Stimulated activated CD4-positive, alpha-beta T cell treated with anti-CD3 and anti-CD28 coated beads, Interleukin-15, amount 100 ng/mL, for 1 hour (primary cell): ENCODE measurements around the gene MSI1.

ENCODE experiments used
- DNase-seq, 2 donors: peaks; one replicate each; pipeline ENCODE4 v3.0.0-alpha.2; 2020; ENCODE audit warnings: low read depth in 1 of 2, low spot score in 1 of 2

MSI1 gene

DNA sequence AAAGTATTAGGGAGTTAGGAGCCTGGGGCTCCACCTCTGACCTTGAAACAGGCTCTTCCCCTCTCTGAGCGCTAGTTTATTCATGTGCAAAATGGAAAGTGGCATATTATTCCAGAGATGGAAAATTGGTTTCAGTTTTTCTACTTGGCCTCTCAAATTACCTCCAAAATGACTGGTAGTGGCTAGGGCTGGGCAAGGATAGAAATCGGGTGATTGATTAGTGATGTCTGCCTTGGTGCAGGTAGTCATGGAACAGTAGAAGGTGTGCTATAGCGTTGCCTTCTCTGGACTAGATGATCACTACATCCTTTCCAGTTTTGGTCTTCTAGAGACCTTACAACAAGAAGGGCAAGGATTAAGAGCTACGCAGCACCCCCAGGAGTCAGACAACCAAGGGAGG is 8.6 kb upstream of the MSI1 start:
- DNase-seq, result no peak

GRCh38 chr12:120376934-120377572 is 8.1 kb upstream of the MSI1 start:
- no peak for DNase-seq

DNA sequence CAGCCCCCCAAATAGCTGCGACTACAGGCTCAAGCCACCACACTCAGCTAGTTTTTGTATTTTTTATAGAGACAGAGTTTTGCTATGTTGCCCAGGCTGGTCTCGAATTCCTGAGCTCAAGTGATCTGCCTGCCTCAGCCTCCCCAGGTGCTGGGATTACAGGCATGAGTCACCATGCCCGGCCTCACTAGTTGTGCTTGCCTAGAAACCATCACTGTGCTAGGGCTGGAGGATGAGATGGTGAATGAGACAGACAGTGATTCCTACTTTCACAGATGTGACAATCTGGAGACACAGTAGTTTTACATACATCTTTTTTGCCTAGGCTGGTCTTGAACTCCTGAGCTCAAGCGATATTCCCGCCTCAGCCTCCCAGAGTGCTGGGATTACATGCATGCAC is 7.5 kb upstream of the MSI1 start:
- DNase-seq, result no peak

GRCh38 chr12:120376009-120376408 is 7.0 kb upstream of the MSI1 start:
- no peak for DNase-seq

DNA sequence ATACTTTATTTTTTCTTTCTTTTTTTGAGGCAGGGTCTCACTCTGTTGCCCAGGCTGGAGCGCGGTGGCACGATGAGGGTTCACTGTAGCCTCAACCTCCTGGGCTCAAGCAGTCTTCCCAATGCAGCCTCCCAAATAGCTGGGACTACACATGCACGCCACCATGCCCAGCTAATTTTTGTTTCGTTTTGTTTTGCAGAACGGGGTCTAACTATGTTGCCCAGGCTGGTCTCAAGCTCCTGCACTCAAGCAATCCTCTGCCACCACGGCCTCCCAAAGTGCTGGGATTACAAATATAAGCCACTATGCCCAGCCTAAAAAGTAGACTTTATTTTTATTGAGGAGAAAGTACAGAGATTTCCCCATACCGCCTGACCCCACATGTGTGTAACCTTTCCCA is 4.7 kb upstream of the MSI1 start:
- DNase-seq, result no peak

DNA sequence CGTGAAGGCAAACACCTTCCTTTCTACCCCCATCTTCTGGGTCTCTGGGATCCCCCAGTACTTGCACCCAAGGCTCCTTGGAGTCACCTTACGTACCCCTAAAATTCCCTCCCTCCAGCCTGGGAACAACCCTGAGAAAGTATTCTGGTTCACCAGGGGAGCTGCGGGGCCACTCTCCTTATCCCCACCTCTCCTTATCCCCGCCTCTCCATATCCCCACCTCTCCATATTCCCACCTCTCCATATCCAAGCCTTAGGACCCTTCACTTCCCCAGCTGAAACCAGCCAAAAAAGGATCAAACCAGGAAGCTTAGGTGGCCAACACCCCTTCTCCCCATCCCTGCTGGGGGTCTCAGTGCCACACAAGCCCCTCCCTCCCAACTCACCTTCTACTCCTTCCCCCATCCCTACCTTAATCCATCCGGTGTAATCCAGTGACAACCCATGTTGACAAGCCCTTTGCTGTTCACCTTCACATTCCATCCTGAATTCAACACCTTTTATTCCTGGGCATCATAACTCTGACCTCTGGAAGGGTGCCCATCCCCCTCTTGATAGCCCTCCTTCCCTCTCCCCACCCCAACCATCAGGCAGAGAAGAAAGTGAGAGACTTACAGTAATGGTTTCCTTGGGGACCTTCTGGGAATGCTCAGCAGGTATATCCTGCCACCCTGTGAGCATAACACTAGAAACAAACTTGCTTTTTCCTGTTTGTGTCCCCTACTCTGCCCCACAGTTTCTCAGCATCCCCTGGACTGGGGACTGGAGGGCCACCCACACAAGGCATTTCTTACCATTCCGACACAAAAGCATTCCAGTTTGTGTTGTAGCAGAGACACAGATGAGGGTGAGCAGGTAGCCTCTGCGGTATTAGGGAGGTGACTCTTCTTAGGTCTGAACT is 1.6 kb upstream of the MSI1 start:
- DNase-seq, result no peak

GRCh38 chr12:120369603-120370342 is 809 bp upstream of the MSI1 start:
- no peak for DNase-seq

DNA sequence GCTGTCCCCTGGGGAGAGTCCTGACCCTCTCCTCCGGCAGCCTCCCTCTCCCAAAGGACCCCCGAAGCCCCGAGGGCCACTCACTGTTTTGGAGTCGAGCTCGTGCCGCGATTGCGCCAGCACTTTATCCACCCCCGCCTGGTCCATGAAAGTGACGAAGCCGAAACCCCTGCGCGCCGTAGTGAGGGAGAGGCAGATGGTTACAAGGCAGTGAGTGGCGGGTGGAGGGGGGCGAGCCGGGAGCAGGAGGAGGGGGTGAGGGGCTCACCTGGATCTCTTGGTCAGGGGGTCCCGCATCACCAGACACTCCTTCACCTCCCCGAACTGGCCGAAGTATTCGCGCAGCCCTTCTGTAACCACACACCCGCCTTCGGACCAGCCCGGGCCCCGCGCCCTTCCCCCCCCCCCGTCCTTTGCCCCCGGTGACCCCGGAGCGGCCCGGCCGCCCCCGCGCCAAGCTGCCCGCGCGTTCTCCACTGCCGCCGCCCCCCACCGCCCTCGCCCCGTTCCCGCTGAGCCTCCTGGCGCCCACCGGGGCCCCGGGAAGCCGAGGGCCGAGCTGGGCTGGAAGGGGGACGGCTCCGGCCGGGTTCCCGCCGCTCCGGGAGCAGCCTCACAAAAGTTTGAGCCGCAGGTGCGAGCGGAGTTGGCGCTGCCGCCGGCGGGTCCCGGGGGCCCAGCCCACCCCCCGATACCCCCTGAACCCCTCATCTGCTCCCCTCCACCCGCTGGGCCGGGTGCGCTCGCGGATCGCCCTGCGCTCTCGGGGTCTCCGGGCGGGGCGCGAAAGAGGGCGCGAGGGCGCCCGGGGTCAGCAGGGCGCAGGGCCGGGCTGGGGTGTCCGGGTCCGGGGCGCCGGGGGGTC is 808 bp downstream of the MSI1 start:
- DNase-seq, result peak in 1 of 2 donors; percentile 31

GRCh38 chr12:120367233-120367923 is 1.6 kb downstream of the MSI1 start:
- no peak for DNase-seq

DNA sequence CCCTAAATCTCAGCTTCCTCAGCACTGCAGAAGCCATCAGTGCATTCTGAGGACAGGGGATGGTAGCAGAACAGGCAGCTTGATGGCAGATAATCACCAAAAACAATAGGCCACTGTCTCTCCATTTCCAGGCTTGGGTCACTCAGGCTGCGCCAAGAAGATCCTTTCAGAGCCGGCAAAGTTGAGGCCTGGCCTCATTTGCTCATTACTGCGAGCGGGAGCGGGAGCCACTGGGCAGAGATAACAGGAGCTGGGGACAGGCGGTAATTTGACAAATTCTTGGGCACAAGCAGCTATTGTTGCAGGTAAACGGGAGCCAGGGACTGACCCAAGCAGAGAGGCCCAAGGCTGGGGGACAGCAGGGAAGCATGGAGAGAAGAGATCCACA is 2.1 kb downstream of the MSI1 start:
- no peak for DNase-seq

- DNase-seq, result no peak
Measured at GRCh38 chr12:120366341-120366705, 2.6 kb downstream of the MSI1 start.

- no peak for DNase-seq
Measured at GRCh38 chr12:120365675-120366340, 3.2 kb downstream of the MSI1 start.

DNA sequence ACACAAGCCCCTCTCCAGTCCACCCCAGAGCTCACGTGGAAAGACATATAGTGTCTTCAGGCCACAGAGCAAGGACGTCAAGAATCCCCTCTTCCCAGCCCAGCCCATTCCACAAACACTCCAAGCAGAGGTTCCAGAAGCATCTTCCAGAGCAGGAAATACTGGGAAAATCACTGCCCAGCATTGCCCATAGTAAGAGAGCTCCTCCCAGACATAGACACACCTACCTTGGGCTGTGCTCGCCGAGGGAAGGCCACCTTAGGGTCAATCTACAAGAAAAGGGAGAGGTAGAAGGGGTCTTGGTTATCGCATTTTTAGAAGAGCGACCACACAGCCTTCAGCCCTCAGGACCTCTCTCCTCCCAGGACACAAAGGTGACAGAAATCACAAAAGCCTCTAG is 4.5 kb downstream of the MSI1 start:
- DNase-seq, result no peak

DNA sequence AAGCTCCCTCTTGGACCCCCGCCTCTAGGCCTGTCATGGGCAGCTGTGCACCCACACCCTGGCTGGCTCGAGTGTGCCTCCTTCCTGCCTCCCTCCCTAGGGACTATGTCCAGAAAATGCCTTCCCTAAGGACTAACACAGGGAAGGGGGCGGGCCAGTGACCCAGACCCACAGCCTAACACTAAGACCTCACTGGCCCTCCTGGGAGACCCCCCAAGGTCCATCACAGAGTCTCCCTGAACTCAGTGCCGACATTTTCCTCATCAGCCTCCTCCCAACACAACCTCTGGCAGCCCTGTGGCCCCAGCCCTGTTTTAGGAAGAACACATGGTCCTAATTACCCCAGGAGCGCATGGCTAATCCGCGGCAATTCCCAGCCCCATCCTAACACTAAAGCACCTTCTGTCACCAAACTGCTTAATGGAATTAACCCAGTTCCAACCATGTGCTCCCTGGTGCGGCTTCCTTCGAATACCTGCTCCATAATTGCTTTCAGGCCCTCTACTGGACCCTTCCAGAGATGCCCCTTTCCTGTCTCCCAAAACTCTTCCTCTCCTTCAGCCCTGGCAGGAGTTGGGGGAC is 5.6 kb downstream of the MSI1 start:
- no peak for DNase-seq

DNA sequence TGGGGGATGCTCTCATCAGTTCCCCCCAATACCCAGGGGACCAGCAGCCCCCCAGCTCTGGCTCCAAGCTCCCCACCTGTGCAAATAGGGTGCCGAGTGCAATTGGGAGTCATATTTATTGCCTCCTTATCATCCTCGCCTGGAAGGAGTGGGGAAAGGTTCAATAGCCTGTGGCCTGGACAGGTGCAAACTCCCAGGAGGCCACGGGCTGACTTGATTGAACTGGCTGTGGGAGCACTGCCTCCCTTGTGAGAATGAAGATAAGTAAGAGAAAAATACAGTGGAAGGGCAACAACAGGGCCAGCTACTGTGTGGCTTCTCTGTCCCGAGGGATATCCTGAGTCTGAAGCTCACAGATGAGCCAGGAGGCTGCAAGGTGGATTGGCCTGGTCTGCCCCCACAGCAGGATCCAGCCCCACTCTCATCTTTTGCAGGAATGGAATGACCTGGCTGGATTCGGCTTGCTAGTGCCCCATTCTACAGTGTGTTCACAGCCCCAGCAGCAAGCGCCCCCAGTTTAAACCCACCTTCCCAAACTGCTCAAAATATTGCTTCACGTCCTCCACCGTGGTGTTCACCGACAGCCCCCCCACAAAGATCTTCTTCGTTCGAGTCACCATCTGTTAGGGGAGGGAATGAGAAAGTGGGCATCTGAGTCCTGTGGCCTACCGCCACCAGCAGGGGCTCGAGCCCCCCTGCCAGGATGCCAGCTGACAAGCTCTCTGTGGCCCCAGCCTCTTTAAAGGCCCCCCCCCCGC is 6.3 kb downstream of the MSI1 start:
- no peak for DNase-seq

- DNase-seq, result no peak
Measured at GRCh38 chr12:120361506-120362208, 7.3 kb downstream of the MSI1 start.

DNA sequence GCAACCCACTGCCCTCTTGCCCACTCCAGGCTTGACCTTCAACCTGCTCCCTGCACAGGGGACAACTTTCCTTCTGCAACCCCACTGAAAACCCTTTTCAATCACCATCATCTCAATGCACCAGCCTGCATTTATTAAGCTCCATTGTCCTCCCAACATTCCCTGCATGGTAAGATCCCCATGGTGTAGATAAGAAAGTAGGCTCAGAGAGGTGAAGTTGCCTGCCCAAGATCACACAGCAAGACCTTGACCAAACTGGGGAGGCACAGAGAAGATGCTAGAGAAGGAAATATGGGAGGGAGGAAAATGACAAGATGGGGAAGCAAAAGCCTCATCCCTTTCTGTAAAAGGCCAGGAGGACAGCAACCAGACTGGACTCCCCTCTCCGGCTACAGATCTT is 9.8 kb downstream of the MSI1 start:
- DNase-seq, result no peak

- DNase-seq, result no peak
Measured at GRCh38 chr12:120358412-120359100, 10.4 kb downstream of the MSI1 start.
